Transverse colon (tissue), 4 donors: ENCODE measurements around the gene MTRF1. TPM values are rescaled to one million over a fixed set of nuclear protein-coding genes. Genes with fewer than 3 reads are reported as not detected.

Source experiments
- DNase-seq: peaks from one replicate; pipeline ENCODE4 v3.0.0-alpha.2; 2019
- H3K27ac ChIP-seq, 4 donors: fragments of 200-600 bp; sonication (generic); 2 replicates each; pipeline ENCODE4 v1.5.1; 2016 to 2018; ENCODE audit warnings: inconsistent platforms in 4 of 4
- H3K27me3 ChIP-seq: fragments of 200-600 bp; sonication (generic); 2 replicates; pipeline ENCODE4 v1.5.1; 2017; ENCODE audit warnings: inconsistent platforms
- H3K36me3 ChIP-seq, 4 donors: fragments of 200-600 bp; sonication (generic); 2 replicates each; pipeline ENCODE4 v1.5.1; 2017 to 2019; ENCODE audit warnings: inconsistent platforms in 4 of 4
- H3K4me1 ChIP-seq, 4 donors: fragments of 200-600 bp; sonication (generic); 2 replicates each; pipeline ENCODE4 v1.5.1; 2017 to 2020; ENCODE audit warnings: inconsistent platforms in 4 of 4
- H3K4me3 ChIP-seq, 4 donors: fragments of 200-600 bp; sonication (generic); 1 replicate in 1 of 4; 2 replicates in 3 of 4; pipeline versions ENCODE4 v1.5.1 to v1.6.1; 2017 to 2019; ENCODE audit warnings: inconsistent platforms in 4 of 4
- H3K9me3 ChIP-seq, 2 donors: fragments of 200-600 bp; sonication (generic); 2 replicates each; pipeline ENCODE4 v1.5.1; 2017 to 2019; ENCODE audit warnings: inconsistent platforms in 2 of 2
- CTCF ChIP-seq, 5 experiments: fragments of 200-600 bp in 3 of 5; fragments of 450-650 bp in 2 of 5; sonication (generic) in 3 of 5; IDR thresholded peaks; 1 replicate in 2 of 5; 2 replicates in 3 of 5; pipeline ENCODE4 v1.5.1; 2016 to 2017; ENCODE audit warnings: antibody characterized with exemption in 5 of 5, inconsistent platforms in 3 of 5, mild to moderate bottlenecking in 2 of 5, moderate library complexity in 1 of 5
- EP300 ChIP-seq: sonication (generic); formaldehyde crosslinking; IDR thresholded peaks from one replicate; pipeline ENCODE4 v1.6.1; 2017; ENCODE audit warnings: antibody characterized with exemption, low read depth
- POLR2A ChIP-seq: fragments of 450-650 bp; IDR thresholded peaks from one replicate; pipeline ENCODE4 v1.6.1; 2016; ENCODE audit warnings: antibody characterized with exemption, mild to moderate bottlenecking, moderate library complexity
- POLR2AphosphoS5 ChIP-seq, 3 donors: sonication (generic); formaldehyde crosslinking; IDR thresholded peaks; one replicate each; pipeline ENCODE4 v1.6.1; 2016; ENCODE audit warnings: antibody characterized with exemption in 3 of 3
- WGBS, 2 donors: methylation state at CpG; one replicate each; pipeline ENCODE4 v1.1.5; 2018; ENCODE audit warnings: low coverage in 1 of 2; 5-methylcytosine and 5-hydroxymethylcytosine counted together
- in situ Hi-C, 4 donors: fragments of 200-750 bp; cut with MboI; loops; one replicate each; pipeline versions ENCODE4 v1.15.0 to v1.15.1; 2017; ENCODE audit warnings: low sequenced_read_pairs in 3 of 4, low pct_ligation_motif_present in 1 of 4, low pct_unique_long_range_greater_than_20kb in 1 of 4
- intact Hi-C: fragments of 100-400 bp; cut with DNase I; formaldehyde crosslinking; loops from one replicate; pipeline ENCODE4 v1.15.1; 2023; ENCODE audit warnings: low total_unique reads
- total RNA-seq, 4 donors: library from RNA; depleted of rRNA; stranded (reverse); fragments of >200 nt; gene quantifications; one replicate each; pipeline ENCODE4 v1.1.0, GENCODE V29; 2016

The MTRF1 gene
- total RNA-seq, 4 donors from 2014 or later = 7.2 to 19.7 (median 12.7) TPM

GRCh38 chr13:41186481-41186880 lies 76.9 kb downstream of the MTRF1 start:
- no peak overlapping the region for H3K27ac ChIP-seq
- no peak for TF ChIP-seq CTCF (IDR thresholded peaks at IDR 0.05)
- no peak for TF ChIP-seq POLR2A
- no peak for TF ChIP-seq POLR2AphosphoS5 (IDR thresholded peaks at IDR 0.05)
- no peak for TF ChIP-seq EP300
- no peaks in the 10 kb centered on the region for H3K9me3 ChIP-seq
- H3K36me3 ChIP-seq = peaks cover 0 to 2% (median 0%) of the 10 kb centered on the region in 4 donors
- peaks cover 0 to 5% (median 0%) of the 10 kb centered on the region in 4 donors for H3K4me1 ChIP-seq
- DNase-seq = no peak
- WGBS, 2 donors = 93 to 97% methylated on average over 3 of the region's 3 CpGs
- intact Hi-C loops (no loop called here), in situ Hi-C loops (no loop called here)
- no peaks in the 10 kb centered on the region for H3K27me3 ChIP-seq
- H3K4me3 ChIP-seq = no peak overlapping the region

GRCh38 chr13:41182231-41182630 lies 81.1 kb downstream of the MTRF1 start:
- no peaks in the 10 kb centered on the region for H3K9me3 ChIP-seq
- no peaks in the 10 kb centered on the region for H3K36me3 ChIP-seq
- no peaks in the 10 kb centered on the region for H3K27me3 ChIP-seq
- TF ChIP-seq CTCF (IDR thresholded peaks at IDR 0.05) (no peak), EP300 (no peak), POLR2A (no peak), POLR2AphosphoS5 (IDR thresholded peaks at IDR 0.05) (no peak)
- in situ Hi-C loops = no loop called here
- no peak overlapping the region for H3K4me3 ChIP-seq
- peaks cover 0 to 7% (median 0%) of the 10 kb centered on the region in 4 donors for H3K4me1 ChIP-seq
- intact Hi-C loops = no loop called here
- no peak for DNase-seq
- H3K27ac ChIP-seq = no peak overlapping the region

GRCh38 chr13:41179593-41180250 lies 83.7 kb downstream of the MTRF1 start:
- Histone ChIP-seq H3K4me1 (peaks cover 0 to 7% (median 0%) of the 10 kb centered on the region in 4 donors), H3K9me3 (peaks cover 4 to 8% of the 10 kb centered on the region in 2 donors), H3K4me3 (no peak overlapping the region), H3K27ac (no peak overlapping the region), H3K36me3 (no peaks in the 10 kb centered on the region), H3K27me3 (no peaks in the 10 kb centered on the region)
- no peak for TF ChIP-seq EP300
- TF ChIP-seq POLR2AphosphoS5 (IDR thresholded peaks at IDR 0.05) = no peak
- TF ChIP-seq POLR2A = no peak
- TF ChIP-seq CTCF (IDR thresholded peaks at IDR 0.05) = no peak
- 42 to 60% methylated on average over 3 to 4 of the region's 4 CpGs for whole genome bisulfite sequencing, 2 donors
- intact Hi-C loops (no loop called here), in situ Hi-C loops (no loop called here)
- no peak for DNase-seq

- Histone ChIP-seq H3K4me1 (peaks cover 0 to 7% (median 0%) of the 10 kb centered on the region in 4 donors), H3K36me3 (no peaks in the 10 kb centered on the region), H3K27me3 (no peaks in the 10 kb centered on the region), H3K4me3 (no peak overlapping the region), H3K9me3 (peaks cover 4 to 8% of the 10 kb centered on the region in 2 donors), H3K27ac (no peak overlapping the region)
- DNase-seq = no peak
- intact Hi-C loops = no loop called here
- in situ Hi-C loops = no loop called here
- 84 to 89% methylated on average over 7 of the region's 7 CpGs for WGBS, 2 donors
- TF ChIP-seq POLR2A (no peak), EP300 (no peak), POLR2AphosphoS5 (IDR thresholded peaks at IDR 0.05) (no peak), CTCF (IDR thresholded peaks at IDR 0.05) (no peak)
Measured at GRCh38 chr13:41178040-41178439, 85.3 kb downstream of the MTRF1 start.
